Prostate gland (tissue), 2 donors: Measurements from ENCODE around the gene ENOX1.

ENCODE experiments used
- CTCF ChIP-seq, 4 experiments: fragments of 200-600 bp in 2 of 4; fragments of 450-650 bp in 2 of 4; sonication (generic) in 2 of 4; IDR thresholded peaks; 1 replicate in 3 of 4; 2 replicates in 1 of 4; pipeline ENCODE4 v1.5.1; 2016 to 2019; ENCODE audit warnings: antibody characterized with exemption in 4 of 4, mild to moderate bottlenecking in 2 of 4, moderate library complexity in 2 of 4
- POLR2AphosphoS5 ChIP-seq: sonication (generic); formaldehyde crosslinking; IDR thresholded peaks from one replicate; pipeline ENCODE4 v1.6.1; 2017; ENCODE audit warnings: antibody characterized with exemption

- TF ChIP-seq POLR2AphosphoS5 = no peak
- TF ChIP-seq CTCF (IDR thresholded peaks at IDR 0.05) = no peak
These were observed 396.8 kb downstream of the ENOX1 start for GRCh38 chr13:43389983-43390382.
